ENCODE results near the gene ANKRD23.

DNA sequence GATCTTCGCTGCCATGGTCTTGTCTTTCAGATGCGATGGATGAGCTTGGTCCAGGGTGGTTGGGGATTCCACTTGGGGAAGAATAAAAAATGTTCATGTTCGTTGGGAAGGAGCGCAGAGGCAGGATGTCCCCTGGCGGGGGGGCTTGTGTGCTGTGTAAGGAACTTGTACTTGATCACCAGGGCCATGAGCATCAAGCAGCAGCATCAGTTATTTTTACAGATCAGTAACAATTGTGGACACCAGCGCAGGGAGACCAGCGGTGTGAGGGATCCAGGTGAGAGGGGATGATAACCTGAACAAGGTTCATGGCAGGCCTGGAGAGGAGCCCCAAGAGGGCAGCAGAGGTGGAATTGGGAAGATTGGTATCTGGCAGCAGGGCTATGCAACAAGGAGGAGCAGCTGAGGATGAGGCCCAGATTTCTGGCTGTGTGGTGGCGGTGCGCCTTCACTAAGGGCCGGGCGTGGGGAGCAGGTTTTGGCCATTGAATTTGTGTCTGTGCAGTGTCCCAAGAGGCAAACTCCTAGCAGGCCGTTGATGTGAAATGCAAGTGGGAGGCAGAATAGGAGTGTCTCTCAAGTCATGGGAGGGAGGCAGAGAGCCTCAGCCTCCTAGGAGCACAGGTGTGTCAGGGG lies 23.8 kb downstream of the ANKRD23 start:
- TF ChIP-seq, protein P1, sequence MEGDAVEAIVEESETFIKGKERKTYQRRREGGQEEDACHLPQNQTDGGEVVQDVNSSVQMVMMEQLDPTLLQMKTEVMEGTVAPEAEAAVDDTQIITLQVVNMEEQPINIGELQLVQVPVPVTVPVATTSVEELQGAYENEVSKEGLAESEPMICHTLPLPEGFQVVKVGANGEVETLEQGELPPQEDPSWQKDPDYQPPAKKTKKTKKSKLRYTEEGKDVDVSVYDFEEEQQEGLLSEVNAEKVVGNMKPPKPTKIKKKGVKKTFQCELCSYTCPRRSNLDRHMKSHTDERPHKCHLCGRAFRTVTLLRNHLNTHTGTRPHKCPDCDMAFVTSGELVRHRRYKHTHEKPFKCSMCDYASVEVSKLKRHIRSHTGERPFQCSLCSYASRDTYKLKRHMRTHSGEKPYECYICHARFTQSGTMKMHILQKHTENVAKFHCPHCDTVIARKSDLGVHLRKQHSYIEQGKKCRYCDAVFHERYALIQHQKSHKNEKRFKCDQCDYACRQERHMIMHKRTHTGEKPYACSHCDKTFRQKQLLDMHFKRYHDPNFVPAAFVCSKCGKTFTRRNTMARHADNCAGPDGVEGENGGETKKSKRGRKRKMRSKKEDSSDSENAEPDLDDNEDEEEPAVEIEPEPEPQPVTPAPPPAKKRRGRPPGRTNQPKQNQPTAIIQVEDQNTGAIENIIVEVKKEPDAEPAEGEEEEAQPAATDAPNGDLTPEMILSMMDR (IDR thresholded peaks at IDR 0.05), result no peak
- TF ChIP-seq POLR2AphosphoS5 (IDR thresholded peaks at IDR 0.05) (no peak), POLR2A (IDR thresholded peaks at IDR 0.05) (no peak), EP300 (IDR thresholded peaks at IDR 0.05) (no peak)

Measured in sigmoid colon (tissue), 4 donors.